Panc1 (cell line): Measurements from ENCODE around the gene SCP2. TPM values are rescaled to one million over a fixed set of nuclear protein-coding genes. Genes with fewer than 3 reads are reported as not detected.

Source experiments
- ATAC-seq: fragments of 200-7000 bp; cut with Tn5 transposase; 2 replicates; pipeline ENCODE4 v1.9.1; 2020; ENCODE audit warnings: mild to moderate bottlenecking, moderate library complexity
- BruUV-seq: library from RNA; stranded (reverse); fragments of 400-500 nt; replicated peaks from 2 replicates; lab custom pipeline; 2021; lab: Mats Ljungman, UMichigan
- CTCF ChIA-PET: fragments of 300-600 bp; sonication (Branson Sonifier 250); formaldehyde crosslinking; loops from one replicate; lab custom pipeline; 2022; ENCODE audit warnings: antibody characterized with exemption; lab: Charles Lee
- POLR2A ChIA-PET: fragments of 300-600 bp; sonication (Branson Sonifier 250); formaldehyde crosslinking; loops from one replicate; lab custom pipeline; 2022; ENCODE audit warnings: antibody characterized with exemption; lab: Charles Lee
- DNase-seq: peaks from one replicate; pipeline ENCODE4 v3.0.0-alpha.2; 2010; ENCODE audit warnings: low read depth, low spot score
- H3K27ac ChIP-seq: 2 replicates; pipeline ENCODE4 v1.5.1; 2011; ENCODE audit warnings: mild to moderate bottlenecking, low read length, inconsistent platforms
- H3K27me3 ChIP-seq: fragments of 200-500 bp; sonication (Bioruptor generic); 2 replicates; pipeline ENCODE4 v1.6.0; 2014; ENCODE audit warnings: low read length, inconsistent platforms; ENCODE audit not compliant: control insufficient read depth, insufficient read depth
- H3K36me3 ChIP-seq: fragments of 200-500 bp; sonication (Bioruptor generic); 2 replicates; pipeline ENCODE4 v1.5.1; 2014; ENCODE audit warnings: inconsistent platforms, mild to moderate bottlenecking, low read length, moderate library complexity; ENCODE audit not compliant: control insufficient read depth, insufficient read depth
- H3K4me1 ChIP-seq: 2 replicates; pipeline ENCODE4 v1.5.1; 2011; ENCODE audit warnings: inconsistent platforms, mild to moderate bottlenecking, low read length, moderate library complexity; ENCODE audit not compliant: control insufficient read depth, insufficient read depth
- H3K4me3 ChIP-seq, 2 experiments: 2 replicates each; pipeline ENCODE4 v1.5.1; 2011 to 2012; ENCODE audit warnings: low read depth in 2 of 2, low read length in 2 of 2, mild to moderate bottlenecking in 2 of 2, inconsistent platforms in 1 of 2, moderate library complexity in 1 of 2
- H3K9me3 ChIP-seq: fragments of 200-500 bp; sonication (Bioruptor generic); 2 replicates; pipeline ENCODE4 v1.5.1; 2014; ENCODE audit warnings: low read depth, mild to moderate bottlenecking, inconsistent platforms, low read length, moderate library complexity; ENCODE audit not compliant: control insufficient read depth, insufficient read depth
- POLR2AphosphoS5 ChIP-seq: IDR thresholded peaks from 2 replicates; pipeline ENCODE4 v1.6.1; 2012; ENCODE audit warnings: mild to moderate bottlenecking, low read depth, low read length, moderate library complexity
- SIN3A ChIP-seq: IDR thresholded peaks from 2 replicates; pipeline ENCODE4 v1.6.1; 2012; ENCODE audit warnings: low read depth, mild to moderate bottlenecking, low read length, moderate library complexity, borderline replicate concordance; ENCODE audit not compliant: insufficient read depth
- TCF7L2 ChIP-seq: IDR thresholded peaks from 2 replicates; pipeline ENCODE4 v1.6.1; 2011; ENCODE audit warnings: mild to moderate bottlenecking, low read depth, low read length, inconsistent platforms
- in situ Hi-C: cut with HindIII; loops from 2 replicates; pipeline ENCODE4 v1.10.0; 2016; ENCODE audit warnings: low sequenced_read_pairs, low pct_unique_long_range_greater_than_20kb
- intact Hi-C: fragments of 100-400 bp; cut with micrococcal nuclease; formaldehyde crosslinking; loops from one replicate; pipeline ENCODE4 v1.10.0; 2022; ENCODE audit not compliant: unreplicated experiment
- total RNA-seq: library from RNA; stranded (reverse); gene quantifications from one replicate; pipeline ENCODE4 v1.2.1, GENCODE V29; 2021; ENCODE audit not compliant: unreplicated experiment
- TF ChIP-seq, protein P1 (sequence below), 2 experiments: IDR thresholded peaks; 2 replicates each; pipeline ENCODE4 v1.6.1; 2011 to 2012; ENCODE audit warnings: low read depth in 2 of 2, control low read depth in 1 of 2, low read length in 1 of 2, mild to moderate bottlenecking in 1 of 2, moderate library complexity in 1 of 2; ENCODE audit not compliant: insufficient read depth in 1 of 2
- TF ChIP-seq, protein P2 (sequence below): fragments of 450-650 bp; IDR thresholded peaks from 2 replicates; pipeline ENCODE4 v1.5.1; 2017; ENCODE audit warnings: mild to moderate bottlenecking

SCP2 gene
- total RNA-seq, 1 experiment from 2014 or later, result 88.7 TPM

DNA sequence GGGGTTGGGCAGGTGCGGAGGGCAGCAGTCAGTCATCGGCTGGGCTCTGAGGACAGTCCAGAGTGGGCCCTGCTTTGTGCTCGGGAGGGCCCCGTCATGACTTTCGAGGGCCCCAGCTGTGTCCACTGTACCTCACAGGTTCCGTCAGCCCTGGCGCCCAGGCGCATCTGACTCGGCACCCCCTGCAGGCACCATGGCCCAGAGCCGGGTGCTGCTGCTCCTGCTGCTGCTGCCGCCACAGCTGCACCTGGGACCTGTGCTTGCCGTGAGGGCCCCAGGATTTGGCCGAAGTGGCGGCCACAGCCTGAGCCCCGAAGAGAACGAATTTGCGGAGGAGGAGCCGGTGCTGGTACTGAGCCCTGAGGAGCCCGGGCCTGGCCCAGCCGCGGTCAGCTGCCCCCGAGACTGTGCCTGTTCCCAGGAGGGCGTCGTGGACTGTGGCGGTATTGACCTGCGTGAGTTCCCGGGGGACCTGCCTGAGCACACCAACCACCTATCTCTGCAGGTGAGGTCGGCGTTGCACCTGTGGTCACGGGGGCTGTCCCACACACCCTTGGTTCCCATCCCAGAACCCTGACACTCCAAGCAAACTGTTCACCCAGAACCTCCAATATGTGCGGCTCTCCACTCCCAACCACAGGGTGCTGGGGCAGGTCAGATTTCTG lies 142.7 kb downstream of the SCP2 start:
- ATAC-seq (0 out of 2 replicates have a peak, but pooled peaks have one; percentile 5), DNase-seq (no peak)
- intact Hi-C loops, result no loop called here
- in situ Hi-C loops, result no loop called here
- H3K9me3 ChIP-seq, result no peaks in the 10 kb centered on the region
- H3K4me3 ChIP-seq, result no peak overlapping the region
- ChIA-PET POLR2A (no interaction called here), CTCF (no interaction called here)
- H3K27me3 ChIP-seq, result no peaks in the 10 kb centered on the region
- H3K36me3 ChIP-seq, result no peaks in the 10 kb centered on the region
- no peak overlapping the region for H3K27ac ChIP-seq
- no TSS peak for BruUV-seq
- TF ChIP-seq, protein P1, sequence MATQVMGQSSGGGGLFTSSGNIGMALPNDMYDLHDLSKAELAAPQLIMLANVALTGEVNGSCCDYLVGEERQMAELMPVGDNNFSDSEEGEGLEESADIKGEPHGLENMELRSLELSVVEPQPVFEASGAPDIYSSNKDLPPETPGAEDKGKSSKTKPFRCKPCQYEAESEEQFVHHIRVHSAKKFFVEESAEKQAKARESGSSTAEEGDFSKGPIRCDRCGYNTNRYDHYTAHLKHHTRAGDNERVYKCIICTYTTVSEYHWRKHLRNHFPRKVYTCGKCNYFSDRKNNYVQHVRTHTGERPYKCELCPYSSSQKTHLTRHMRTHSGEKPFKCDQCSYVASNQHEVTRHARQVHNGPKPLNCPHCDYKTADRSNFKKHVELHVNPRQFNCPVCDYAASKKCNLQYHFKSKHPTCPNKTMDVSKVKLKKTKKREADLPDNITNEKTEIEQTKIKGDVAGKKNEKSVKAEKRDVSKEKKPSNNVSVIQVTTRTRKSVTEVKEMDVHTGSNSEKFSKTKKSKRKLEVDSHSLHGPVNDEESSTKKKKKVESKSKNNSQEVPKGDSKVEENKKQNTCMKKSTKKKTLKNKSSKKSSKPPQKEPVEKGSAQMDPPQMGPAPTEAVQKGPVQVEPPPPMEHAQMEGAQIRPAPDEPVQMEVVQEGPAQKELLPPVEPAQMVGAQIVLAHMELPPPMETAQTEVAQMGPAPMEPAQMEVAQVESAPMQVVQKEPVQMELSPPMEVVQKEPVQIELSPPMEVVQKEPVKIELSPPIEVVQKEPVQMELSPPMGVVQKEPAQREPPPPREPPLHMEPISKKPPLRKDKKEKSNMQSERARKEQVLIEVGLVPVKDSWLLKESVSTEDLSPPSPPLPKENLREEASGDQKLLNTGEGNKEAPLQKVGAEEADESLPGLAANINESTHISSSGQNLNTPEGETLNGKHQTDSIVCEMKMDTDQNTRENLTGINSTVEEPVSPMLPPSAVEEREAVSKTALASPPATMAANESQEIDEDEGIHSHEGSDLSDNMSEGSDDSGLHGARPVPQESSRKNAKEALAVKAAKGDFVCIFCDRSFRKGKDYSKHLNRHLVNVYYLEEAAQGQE (IDR thresholded peaks at IDR 0.05; ENCODE audit: insufficient read depth in 1 of 2, low read depth in 2 of 2, low read length in 1 of 2), result no peak
- no peak for TF ChIP-seq SIN3A
- TF ChIP-seq, protein P2, sequence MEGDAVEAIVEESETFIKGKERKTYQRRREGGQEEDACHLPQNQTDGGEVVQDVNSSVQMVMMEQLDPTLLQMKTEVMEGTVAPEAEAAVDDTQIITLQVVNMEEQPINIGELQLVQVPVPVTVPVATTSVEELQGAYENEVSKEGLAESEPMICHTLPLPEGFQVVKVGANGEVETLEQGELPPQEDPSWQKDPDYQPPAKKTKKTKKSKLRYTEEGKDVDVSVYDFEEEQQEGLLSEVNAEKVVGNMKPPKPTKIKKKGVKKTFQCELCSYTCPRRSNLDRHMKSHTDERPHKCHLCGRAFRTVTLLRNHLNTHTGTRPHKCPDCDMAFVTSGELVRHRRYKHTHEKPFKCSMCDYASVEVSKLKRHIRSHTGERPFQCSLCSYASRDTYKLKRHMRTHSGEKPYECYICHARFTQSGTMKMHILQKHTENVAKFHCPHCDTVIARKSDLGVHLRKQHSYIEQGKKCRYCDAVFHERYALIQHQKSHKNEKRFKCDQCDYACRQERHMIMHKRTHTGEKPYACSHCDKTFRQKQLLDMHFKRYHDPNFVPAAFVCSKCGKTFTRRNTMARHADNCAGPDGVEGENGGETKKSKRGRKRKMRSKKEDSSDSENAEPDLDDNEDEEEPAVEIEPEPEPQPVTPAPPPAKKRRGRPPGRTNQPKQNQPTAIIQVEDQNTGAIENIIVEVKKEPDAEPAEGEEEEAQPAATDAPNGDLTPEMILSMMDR, result no peak
- TF ChIP-seq POLR2AphosphoS5, result no peak
- TF ChIP-seq TCF7L2, result no peak
- H3K4me1 ChIP-seq, result no peaks in the 10 kb centered on the region

DNA sequence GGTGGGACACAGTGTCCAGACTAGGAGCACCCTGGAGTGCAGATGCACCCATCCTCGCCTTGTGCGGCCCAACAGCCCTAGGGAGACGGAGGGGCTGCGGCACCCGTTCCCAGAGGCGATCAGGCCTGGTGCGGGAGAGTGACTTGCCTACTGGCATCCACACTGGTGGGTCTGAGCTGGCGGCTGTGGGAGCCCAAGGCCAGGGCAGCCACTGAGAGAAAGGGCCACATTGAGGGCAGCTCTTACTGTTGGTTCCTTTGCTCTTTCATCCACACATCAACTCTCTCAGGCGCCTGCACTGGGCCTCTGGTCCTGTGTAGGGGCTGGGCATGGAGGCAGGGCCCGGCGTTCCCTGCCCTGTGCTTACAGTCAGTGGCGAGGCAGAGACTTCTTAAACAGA lies 143.5 kb downstream of the SCP2 start:
- BruUV-seq, result no TSS peak

More for the DNA sequence above, 143.5 kb downstream of the SCP2 start:
- DNase-seq (no peak), ATAC-seq (no peak)
- intact Hi-C loops, result no loop called here
- TF ChIP-seq, protein P2, result no peak
- no peak for TF ChIP-seq SIN3A
- TF ChIP-seq, protein P1 (IDR thresholded peaks at IDR 0.05; ENCODE audit: insufficient read depth in 1 of 2, low read depth in 2 of 2, low read length in 1 of 2), result no peak
- TF ChIP-seq TCF7L2, result no peak
- TF ChIP-seq POLR2AphosphoS5, result no peak
- H3K9me3 ChIP-seq, result no peaks in the 10 kb centered on the region
- CTCF ChIA-PET, result no interaction called here
- H3K4me3 ChIP-seq, result no peak overlapping the region
- no peaks in the 10 kb centered on the region for H3K36me3 ChIP-seq
- H3K4me1 ChIP-seq, result no peaks in the 10 kb centered on the region
- H3K27ac ChIP-seq, result no peak overlapping the region
- in situ Hi-C loops, result no loop called here
- POLR2A ChIA-PET, result no interaction called here
- no peaks in the 10 kb centered on the region for H3K27me3 ChIP-seq
